Neural cell (in vitro differentiated cells): ENCODE measurements around the gene KLK3. TPM values are rescaled to one million over a fixed set of nuclear protein-coding genes. Genes with fewer than 3 reads are reported as not detected.

Source experiments
- H2AFZ ChIP-seq: fragments of 200-600, 300-800 bp; sonication (generic), shearing (Covaris generic); 2 replicates; pipeline ENCODE4 v1.6.0; 2014; ENCODE audit warnings: low read depth, mild to moderate bottlenecking, antibody characterized with exemption, low read length, moderate library complexity
- H3F3A ChIP-seq: fragments of 200-600 bp; shearing (Covaris generic); 2 replicates; pipeline ENCODE4 v1.6.1; 2016; ENCODE audit warnings: mild to moderate bottlenecking, moderate library complexity, mixed read lengths, antibody characterized with exemption, low read length; ENCODE audit not compliant: insufficient read depth, poor library complexity, severe bottlenecking
- H3K27ac ChIP-seq: fragments of 200-600, 300-800 bp; sonication (generic), shearing (Covaris generic); 2 replicates; pipeline ENCODE4 v1.5.1; 2014; ENCODE audit warnings: mild to moderate bottlenecking, low read length, moderate library complexity
- H3K27me3 ChIP-seq: fragments of 300-800, 200-600 bp; sonication (generic), shearing (Covaris generic); 2 replicates; pipeline ENCODE4 v1.6.0; 2014; ENCODE audit warnings: mild to moderate bottlenecking, low read depth, low read length, moderate library complexity; ENCODE audit not compliant: insufficient read depth
- H3K36me3 ChIP-seq: fragments of 300-800, 200-600 bp; sonication (generic), shearing (Covaris generic); 2 replicates; pipeline ENCODE4 v1.5.1; 2014; ENCODE audit warnings: mild to moderate bottlenecking, antibody characterized with exemption, low read length, moderate library complexity; ENCODE audit not compliant: insufficient read depth
- H3K4me2 ChIP-seq: fragments of 300-800, 200-600 bp; sonication (generic), shearing (Covaris generic); 2 replicates; pipeline ENCODE4 v1.6.0; 2014; ENCODE audit warnings: mild to moderate bottlenecking, low read length
- H3K4me3 ChIP-seq: fragments of 300-800, 200-600 bp; sonication (generic), shearing (Covaris generic); 2 replicates; pipeline ENCODE4 v1.5.1; 2014; ENCODE audit warnings: mild to moderate bottlenecking, low read length, moderate library complexity
- H3K79me2 ChIP-seq: fragments of 200-600 bp; shearing (Covaris generic); replicated peaks from 2 replicates; pipeline ENCODE4 v1.6.0; 2014; ENCODE audit warnings: mild to moderate bottlenecking, low read length, moderate library complexity; ENCODE audit not compliant: insufficient read depth
- H3K9ac ChIP-seq: fragments of 300-800, 200-600 bp; sonication (generic), shearing (Covaris generic); 2 replicates; pipeline ENCODE4 v1.6.1; 2016; ENCODE audit warnings: mild to moderate bottlenecking, low read length, mixed read lengths
- H3K9me2 ChIP-seq: fragments of 200-600 bp; shearing (Covaris generic); 2 replicates; pipeline ENCODE4 v1.6.1; 2016; ENCODE audit warnings: mild to moderate bottlenecking, low read length, mixed read lengths; ENCODE audit not compliant: insufficient read depth
- H3K9me3 ChIP-seq: fragments of 200-600, 300-800 bp; sonication (generic), shearing (Covaris generic); 2 replicates; pipeline ENCODE4 v1.6.1; 2016; ENCODE audit warnings: mild to moderate bottlenecking, mixed run types, low read length, moderate library complexity, mixed read lengths
- H4K20me1 ChIP-seq: fragments of 200-600 bp; shearing (Covaris generic); 2 replicates; pipeline ENCODE4 v1.6.1; 2016; ENCODE audit warnings: mild to moderate bottlenecking, mixed run types; ENCODE audit not compliant: insufficient read depth
- EP300 ChIP-seq: fragments of 450-650 bp; conservative IDR thresholded peaks from 2 replicates; pipeline ENCODE4 v1.6.1; 2014; ENCODE audit warnings: antibody characterized with exemption, mild to moderate bottlenecking, moderate library complexity; ENCODE audit not compliant: poor library complexity, severe bottlenecking
- EZH2 ChIP-seq: fragments of 200-600, 300-800 bp; shearing (Covaris generic), sonication (generic); IDR thresholded peaks from 2 replicates; pipeline ENCODE4 v1.6.1; 2014; ENCODE audit warnings: antibody characterized with exemption, low read length, borderline replicate concordance, mild to moderate bottlenecking; ENCODE audit not compliant: insufficient read depth, poor library complexity, severe bottlenecking
- MXI1 ChIP-seq: fragments of 450-650 bp; conservative IDR thresholded peaks from 2 replicates; pipeline ENCODE4 v1.6.1; 2014; ENCODE audit warnings: antibody characterized with exemption, mild to moderate bottlenecking; ENCODE audit not compliant: poor library complexity, severe bottlenecking
- POLR2AphosphoS5 ChIP-seq: IDR thresholded peaks from 2 replicates; pipeline ENCODE4 v1.6.1; 2012
- RAD21 ChIP-seq: fragments of 450-650 bp; conservative IDR thresholded peaks from 2 replicates; pipeline ENCODE4 v1.6.1; 2014; ENCODE audit warnings: antibody characterized with exemption, mild to moderate bottlenecking, moderate library complexity
- SMC3 ChIP-seq: fragments of 450-650 bp; conservative IDR thresholded peaks from 2 replicates; pipeline ENCODE4 v1.6.1; 2014; ENCODE audit warnings: antibody characterized with exemption, mild to moderate bottlenecking, moderate library complexity; ENCODE audit not compliant: poor library complexity
- TAF1 ChIP-seq: IDR thresholded peaks from 2 replicates; pipeline ENCODE4 v1.6.1; 2012; ENCODE audit warnings: low read depth
- polyA plus RNA-seq: library from polyadenylated mRNA; depleted of rRNA; stranded (reverse); fragments of >200 nt; gene quantifications from 2 replicates; pipeline ENCODE4 v1.2.3, GENCODE V29; 2014
- TF ChIP-seq, protein P1 (sequence below): IDR thresholded peaks from 2 replicates; pipeline ENCODE4 v1.6.1; 2012; ENCODE audit warnings: borderline replicate concordance
- TF ChIP-seq, protein P2 (sequence below): fragments of 450-650 bp; IDR thresholded peaks from 2 replicates; pipeline ENCODE4 v1.5.1; 2014; ENCODE audit warnings: antibody characterized with exemption, mild to moderate bottlenecking, moderate library complexity; ENCODE audit not compliant: poor library complexity, severe bottlenecking

Gene KLK3
- polyA plus RNA-seq, 1 donor from 2014 or later: not detected

DNA sequence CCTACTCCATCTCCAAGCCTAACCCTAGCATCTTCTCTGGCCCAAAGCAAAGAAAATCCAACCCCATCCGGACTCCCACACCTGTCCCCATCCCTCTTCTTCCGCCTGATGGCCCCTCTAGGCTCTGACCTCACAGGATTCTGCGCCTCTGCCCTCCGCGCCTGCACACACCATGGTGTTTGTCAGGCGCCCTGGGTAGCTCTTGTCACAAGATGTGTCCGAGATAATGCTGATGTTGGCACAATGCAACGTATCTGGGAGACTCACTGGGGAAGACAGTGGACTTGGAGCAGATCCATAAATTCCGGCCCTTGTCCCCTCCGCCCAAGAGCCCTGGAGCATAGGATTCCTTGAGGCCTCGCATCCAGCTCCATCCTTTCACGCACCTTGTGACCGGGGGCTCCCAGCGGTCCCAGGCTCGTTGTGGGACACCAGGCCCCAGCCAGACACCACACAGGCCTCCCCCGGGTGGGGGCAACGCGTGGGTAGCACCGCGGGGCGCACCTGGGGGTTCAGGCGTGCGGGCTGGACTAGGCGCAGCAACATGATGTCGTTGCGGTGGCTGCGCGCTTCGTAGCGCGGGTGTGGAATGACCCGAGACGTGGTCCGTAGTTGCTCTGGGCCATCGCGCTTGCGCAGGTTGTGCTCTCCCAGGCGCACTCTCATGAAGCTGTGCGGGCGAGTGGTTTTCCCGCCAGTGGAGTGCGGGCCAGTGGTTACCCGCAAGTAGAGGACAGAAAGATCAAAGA lies 28.0 kb upstream of the KLK3 start:
- Histone ChIP-seq H3K4me2 (no peak overlapping the region), H3K27me3 (peaks cover 17% of the 10 kb centered on the region), H3F3A (no peaks in the 10 kb centered on the region), H3K9ac (no peak overlapping the region), H3K4me3 (no peak overlapping the region), H2AFZ (no peak overlapping the region), H3K9me3 (no peaks in the 10 kb centered on the region), H3K27ac (no peak overlapping the region), H3K9me2 (no peaks in the 10 kb centered on the region), H3K36me3 (no peaks in the 10 kb centered on the region), H3K79me2 (no peaks in the 10 kb centered on the region), H4K20me1 (no peaks in the 10 kb centered on the region)
- TF ChIP-seq, protein P1, sequence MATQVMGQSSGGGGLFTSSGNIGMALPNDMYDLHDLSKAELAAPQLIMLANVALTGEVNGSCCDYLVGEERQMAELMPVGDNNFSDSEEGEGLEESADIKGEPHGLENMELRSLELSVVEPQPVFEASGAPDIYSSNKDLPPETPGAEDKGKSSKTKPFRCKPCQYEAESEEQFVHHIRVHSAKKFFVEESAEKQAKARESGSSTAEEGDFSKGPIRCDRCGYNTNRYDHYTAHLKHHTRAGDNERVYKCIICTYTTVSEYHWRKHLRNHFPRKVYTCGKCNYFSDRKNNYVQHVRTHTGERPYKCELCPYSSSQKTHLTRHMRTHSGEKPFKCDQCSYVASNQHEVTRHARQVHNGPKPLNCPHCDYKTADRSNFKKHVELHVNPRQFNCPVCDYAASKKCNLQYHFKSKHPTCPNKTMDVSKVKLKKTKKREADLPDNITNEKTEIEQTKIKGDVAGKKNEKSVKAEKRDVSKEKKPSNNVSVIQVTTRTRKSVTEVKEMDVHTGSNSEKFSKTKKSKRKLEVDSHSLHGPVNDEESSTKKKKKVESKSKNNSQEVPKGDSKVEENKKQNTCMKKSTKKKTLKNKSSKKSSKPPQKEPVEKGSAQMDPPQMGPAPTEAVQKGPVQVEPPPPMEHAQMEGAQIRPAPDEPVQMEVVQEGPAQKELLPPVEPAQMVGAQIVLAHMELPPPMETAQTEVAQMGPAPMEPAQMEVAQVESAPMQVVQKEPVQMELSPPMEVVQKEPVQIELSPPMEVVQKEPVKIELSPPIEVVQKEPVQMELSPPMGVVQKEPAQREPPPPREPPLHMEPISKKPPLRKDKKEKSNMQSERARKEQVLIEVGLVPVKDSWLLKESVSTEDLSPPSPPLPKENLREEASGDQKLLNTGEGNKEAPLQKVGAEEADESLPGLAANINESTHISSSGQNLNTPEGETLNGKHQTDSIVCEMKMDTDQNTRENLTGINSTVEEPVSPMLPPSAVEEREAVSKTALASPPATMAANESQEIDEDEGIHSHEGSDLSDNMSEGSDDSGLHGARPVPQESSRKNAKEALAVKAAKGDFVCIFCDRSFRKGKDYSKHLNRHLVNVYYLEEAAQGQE: no peak
- TF ChIP-seq RAD21 (no peak), TAF1 (no peak), EZH2 (no peak), EP300 (no peak), POLR2AphosphoS5 (no peak), MXI1 (no peak), SMC3 (no peak)
- TF ChIP-seq, protein P2, sequence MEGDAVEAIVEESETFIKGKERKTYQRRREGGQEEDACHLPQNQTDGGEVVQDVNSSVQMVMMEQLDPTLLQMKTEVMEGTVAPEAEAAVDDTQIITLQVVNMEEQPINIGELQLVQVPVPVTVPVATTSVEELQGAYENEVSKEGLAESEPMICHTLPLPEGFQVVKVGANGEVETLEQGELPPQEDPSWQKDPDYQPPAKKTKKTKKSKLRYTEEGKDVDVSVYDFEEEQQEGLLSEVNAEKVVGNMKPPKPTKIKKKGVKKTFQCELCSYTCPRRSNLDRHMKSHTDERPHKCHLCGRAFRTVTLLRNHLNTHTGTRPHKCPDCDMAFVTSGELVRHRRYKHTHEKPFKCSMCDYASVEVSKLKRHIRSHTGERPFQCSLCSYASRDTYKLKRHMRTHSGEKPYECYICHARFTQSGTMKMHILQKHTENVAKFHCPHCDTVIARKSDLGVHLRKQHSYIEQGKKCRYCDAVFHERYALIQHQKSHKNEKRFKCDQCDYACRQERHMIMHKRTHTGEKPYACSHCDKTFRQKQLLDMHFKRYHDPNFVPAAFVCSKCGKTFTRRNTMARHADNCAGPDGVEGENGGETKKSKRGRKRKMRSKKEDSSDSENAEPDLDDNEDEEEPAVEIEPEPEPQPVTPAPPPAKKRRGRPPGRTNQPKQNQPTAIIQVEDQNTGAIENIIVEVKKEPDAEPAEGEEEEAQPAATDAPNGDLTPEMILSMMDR: no peak

DNA sequence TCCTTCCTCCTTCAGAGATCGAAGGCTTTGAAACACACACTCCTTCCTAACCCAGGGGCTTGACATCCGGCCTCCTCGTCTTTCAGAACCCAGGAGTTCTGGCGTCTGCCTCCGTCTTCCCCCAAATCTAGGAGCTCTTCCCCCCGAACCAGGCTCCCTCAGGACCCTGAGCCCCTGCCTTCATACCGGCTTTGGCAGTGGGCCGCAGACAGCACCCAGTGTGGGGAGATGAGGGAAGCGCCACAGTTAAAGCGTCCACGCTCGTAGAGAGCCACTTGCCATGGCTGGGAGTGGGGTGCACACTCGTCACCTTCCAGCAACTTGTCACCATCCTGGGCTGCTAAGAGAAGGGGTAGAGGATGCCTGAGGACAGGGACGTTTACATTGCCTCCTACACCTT lies 27.2 kb upstream of the KLK3 start:
- H3F3A ChIP-seq: no peaks in the 10 kb centered on the region
- H3K9me3 ChIP-seq: no peaks in the 10 kb centered on the region
- no peak overlapping the region for H3K4me3 ChIP-seq
- H4K20me1 ChIP-seq: no peaks in the 10 kb centered on the region
- H3K79me2 ChIP-seq: no peaks in the 10 kb centered on the region
- H3K27ac ChIP-seq: no peak overlapping the region
- H3K4me2 ChIP-seq: no peak overlapping the region
- H3K9ac ChIP-seq: no peak overlapping the region
- peaks cover 9% of the 10 kb centered on the region for H3K27me3 ChIP-seq
- H2AFZ ChIP-seq: no peak overlapping the region
- H3K36me3 ChIP-seq: no peaks in the 10 kb centered on the region
- H3K9me2 ChIP-seq: no peaks in the 10 kb centered on the region
- TF ChIP-seq EP300: no peak
- TF ChIP-seq, protein P2: no peak
- TF ChIP-seq MXI1: no peak
- TF ChIP-seq POLR2AphosphoS5: no peak
- no peak for TF ChIP-seq RAD21
- no peak for TF ChIP-seq EZH2
- TF ChIP-seq TAF1: no peak
- TF ChIP-seq, protein P1: no peak
- no peak for TF ChIP-seq SMC3
